GOT3 (cell line): ENCODE results near the gene WDR12.
A peak's percentile ranks its signal among the peaks of the same experiment; 100 is the strongest.
"Not testable (repeated sequence)": the region's sequence is repeated elsewhere in the genome, so short reads cannot be mapped to it uniquely, and the experiment has no call there.

Source experiments
- DNase-seq: peaks from one replicate; lab custom pipeline; 2025; ENCODE audit warnings: mixed read lengths; lab: John Stamatoyannopoulos, UW

WDR12 gene

DNA sequence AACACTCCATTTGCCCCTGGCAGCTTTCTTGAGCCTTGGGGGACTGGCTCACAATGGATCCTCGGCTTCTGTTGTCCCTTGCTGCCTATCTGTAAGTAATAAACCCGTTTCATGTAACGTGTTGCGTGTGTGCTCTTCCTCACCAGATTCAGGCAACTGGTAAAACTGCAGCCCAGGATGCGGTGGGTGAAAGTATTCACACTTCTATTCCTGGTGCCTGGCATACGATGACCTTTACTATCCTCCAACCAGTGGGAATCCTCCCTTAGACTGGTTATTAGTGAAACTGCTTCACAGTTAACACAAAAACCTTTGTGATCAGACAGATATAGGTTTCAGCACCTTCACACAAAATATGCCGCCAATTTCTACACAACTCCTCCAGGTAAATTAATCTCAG is 26.3 kb downstream of the WDR12 start:
- no peak for DNase-seq

GRCh38 chr2:202883987-202884675 is 27.3 kb downstream of the WDR12 start:
- DNase-seq: no peak

DNA sequence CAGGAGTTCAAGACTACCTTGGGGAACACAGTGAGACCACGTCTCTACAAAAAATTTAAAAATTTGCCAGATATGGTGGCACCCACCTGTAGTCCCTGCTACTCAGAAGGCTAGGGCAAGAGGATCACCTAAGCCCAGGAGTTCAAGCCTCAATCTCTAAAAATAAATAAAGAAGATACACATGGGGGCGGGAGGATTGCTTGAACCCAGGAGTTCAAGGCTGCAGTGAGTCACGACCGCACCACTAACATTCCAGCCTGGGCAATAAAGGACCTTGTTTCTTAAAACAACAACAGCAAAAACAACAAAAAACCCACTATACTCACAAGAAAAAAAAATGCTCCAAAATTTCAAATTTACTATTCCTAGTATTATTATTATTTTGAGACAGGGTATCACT is 29.9 kb downstream of the WDR12 start:
- DNase-seq: no peak

DNA sequence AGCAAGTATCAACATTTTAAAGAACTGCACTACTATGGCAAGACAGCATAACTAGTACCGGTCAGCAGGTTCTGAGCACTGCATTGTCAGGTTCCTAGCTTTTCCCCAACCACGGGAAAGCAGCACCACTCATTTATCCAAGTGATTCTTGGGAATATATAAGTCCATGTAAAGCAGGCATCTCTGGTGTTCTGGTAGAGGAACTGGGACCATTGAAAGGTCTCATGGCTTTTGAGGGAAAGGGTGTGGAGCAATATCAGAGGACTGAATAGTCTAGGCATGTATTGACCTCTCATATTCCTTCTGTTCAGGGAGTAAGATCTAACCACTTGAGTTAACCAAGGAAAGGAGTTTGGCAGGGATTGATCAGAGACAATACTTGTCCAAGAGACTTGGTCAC is 33.8 kb downstream of the WDR12 start:
- DNase-seq: no peak

- peak; percentile 37 for DNase-seq
Observed at GRCh38 chr2:202871300-202872141, 40.0 kb downstream of the WDR12 start, which contains the start of gene ICA1L. Gene ICA1L, minus strand, starts transcription at chr2:202871766. Its CDS starts 42,757 bp downstream, at chr2:202829009.

DNA sequence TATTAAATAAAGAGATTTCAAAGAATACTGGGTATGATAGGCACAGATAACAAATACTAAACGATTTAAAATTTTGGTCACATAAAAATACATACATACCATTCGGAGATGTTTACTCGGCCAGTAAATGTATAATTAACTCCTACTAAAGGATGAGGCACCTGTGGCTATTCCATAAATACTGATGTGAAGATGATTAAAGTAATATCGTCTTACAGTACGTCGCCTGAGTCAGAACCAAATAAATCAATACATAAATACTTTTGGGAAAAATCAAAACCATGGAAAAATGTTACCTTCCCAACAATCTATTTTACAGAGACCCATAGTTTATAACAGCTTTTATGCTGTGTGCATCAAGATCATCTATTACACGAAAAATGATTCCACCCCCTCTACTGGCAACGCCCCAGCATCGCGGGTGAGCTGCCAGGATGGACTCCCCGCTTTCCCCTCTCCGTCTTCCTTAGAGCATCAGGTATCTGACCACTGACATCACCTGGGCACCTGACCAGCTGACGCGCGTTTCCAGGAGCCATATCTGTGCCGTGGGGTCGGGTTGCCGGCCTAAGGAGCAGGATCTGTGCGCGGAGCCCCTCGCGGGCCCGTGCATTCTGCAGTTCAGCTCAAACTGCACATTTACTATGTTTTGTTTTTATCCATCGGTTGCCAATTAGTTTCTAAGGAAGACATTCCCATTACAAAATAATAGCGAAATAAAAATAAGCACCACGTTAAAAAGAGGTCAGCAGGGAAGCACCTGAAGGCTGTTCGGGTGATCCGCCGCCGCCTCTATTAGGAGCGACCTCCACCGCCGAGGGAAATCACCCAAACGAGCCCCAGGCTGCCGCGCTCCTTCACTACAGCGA is 40.8 kb downstream of the WDR12 start:
- DNase-seq: no peak

DNA sequence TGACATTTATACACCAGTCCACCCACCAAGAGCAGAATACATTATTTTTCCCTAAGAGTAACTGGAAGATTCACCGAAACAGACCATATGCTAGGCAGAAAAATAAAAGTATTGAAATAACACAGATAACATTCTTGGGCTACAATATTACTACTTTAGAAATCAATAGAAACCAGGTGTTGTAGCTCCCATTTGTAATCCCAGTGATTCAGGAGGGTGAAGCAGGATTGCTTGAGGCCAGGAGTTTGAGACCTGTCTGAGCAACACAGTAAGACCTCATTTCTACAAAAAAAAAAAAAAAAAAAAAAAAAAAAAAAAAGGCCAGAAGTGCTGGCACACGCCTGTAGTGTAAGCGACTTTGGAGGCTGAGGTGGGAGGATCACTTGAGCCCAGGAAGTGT is 49.5 kb downstream of the WDR12 start:
- DNase-seq: no peak

GRCh38 chr2:202858601-202859000 is 52.9 kb downstream of the WDR12 start:
- DNase-seq: no peak

DNA sequence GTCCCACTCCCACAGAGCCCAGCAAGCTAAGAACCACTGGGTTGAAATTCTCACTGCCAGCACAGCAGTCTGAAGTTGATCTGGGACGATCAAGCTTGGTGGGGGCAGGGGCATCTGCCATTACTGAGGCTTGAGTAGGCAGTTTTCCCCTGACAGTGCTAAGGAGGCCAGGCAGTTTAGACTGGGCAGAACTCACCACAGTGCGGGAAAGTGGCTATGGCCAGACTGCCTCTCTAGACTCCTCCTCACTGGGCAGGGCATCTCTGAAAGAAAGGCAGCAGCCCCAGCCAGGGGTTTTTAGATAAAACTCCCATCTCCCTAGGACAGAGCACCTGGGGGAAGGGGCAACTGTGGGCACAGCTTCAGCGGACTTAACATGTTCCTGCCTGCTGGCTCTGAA is 62.1 kb downstream of the WDR12 start:
- DNase-seq: not testable (repeated sequence)

GRCh38 chr2:202848813-202849212 is 62.7 kb downstream of the WDR12 start:
- DNase-seq: no peak

DNA sequence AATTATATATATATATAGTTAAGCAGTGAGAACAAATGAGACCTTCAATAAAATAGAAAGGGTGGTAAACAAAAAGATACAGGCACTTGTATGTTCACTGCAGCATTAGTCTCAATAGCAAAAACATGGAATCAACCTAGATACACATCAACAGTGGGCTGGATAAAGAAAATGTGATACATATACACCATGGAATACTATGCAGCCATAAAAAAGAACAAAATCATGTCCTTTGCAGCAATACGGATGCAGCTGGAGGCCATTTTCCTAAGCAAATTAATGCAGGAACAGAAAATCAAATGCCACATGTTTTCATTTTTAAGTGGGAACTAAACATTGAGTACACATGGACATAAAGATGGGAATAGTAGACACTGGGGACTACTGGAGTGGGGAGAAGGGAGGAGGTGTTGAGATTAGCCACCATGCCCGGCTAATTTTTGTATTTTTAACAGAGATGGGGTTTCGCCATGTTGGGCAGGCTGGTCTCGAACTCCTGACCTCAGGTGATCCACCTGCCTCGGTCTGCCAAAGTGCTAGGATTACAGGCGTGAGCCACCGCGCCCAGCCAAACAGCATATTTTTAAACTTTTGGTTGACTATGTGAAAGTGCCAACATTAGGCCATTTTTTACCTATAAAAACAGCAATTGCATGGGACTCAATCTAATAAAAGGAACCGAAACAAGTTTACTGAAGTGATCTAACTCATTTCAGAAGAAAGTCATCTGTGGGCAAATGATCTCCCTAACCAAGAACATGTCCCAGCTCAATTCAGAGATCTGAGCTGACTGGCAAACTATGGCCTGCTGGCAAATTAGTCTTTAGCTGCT is 63.6 kb downstream of the WDR12 start:
- no peak for DNase-seq

- DNase-seq: no peak
Observed at GRCh38 chr2:202844656-202845055, 66.8 kb downstream of the WDR12 start.

DNA sequence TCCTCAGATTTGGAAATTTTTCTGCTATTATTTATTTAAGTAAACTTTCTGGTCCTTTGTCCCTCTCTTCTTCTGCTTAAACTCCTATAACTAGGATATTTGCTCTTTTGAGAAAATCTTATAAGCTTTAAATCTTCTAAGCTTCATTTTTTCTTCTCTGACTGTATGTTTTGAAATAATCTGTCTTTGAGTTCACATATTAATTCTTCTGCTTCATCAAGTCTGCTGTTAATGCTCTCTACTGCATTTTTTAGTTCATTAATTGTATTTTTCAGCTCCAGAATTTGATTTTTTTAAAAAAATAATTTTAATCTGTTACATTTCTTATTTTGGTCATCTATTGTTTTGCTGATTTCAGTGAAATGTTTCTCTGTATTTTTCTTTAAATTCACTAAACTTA is 68.8 kb downstream of the WDR12 start:
- DNase-seq: no peak

- DNase-seq: no peak
Observed at GRCh38 chr2:202841090-202841867, 70.2 kb downstream of the WDR12 start.

DNA sequence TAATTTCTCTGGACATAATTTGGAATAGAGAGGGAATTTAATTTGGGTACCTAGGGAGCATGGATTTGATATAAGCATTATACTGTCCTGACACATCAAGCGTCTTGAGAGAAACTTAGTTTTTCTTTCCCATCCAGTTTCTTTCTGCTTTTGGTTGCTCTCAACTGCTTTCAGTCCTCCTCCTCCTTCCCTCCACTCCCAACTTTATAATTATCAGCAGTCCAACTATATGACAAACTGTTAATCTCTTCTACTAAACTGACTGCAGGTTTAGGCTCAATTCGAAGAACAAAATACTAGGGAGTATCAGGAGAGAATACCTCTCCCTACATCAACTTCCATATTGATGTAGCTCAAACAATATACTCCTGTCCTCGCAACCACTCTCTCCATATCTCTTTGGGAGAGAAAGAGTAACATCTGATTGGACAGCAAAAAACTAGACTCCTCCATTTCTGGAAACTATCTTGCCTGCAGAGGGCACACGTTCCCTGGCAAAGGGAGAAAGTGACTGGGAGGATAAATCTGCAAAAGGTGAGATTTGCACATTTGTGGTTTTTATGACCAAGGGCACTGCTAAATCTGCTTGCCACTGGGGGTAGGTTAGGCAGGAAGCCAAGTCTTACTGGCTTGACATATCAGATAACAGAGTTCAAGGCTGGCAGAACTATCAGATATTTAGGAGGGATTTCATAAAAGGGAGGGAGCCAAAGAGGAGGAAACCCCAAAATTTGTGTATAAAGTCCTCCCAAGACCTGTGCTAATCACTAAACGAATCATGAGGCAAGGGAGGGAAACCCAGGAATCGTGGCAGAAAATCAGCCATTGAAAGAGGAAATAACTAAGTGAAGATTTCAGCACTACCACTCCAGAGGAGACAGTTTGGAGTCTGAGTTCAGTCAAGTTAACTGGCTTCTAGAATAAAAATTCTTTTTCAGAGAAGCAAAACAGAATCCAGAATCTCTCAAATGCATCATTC is 79.9 kb downstream of the WDR12 start:
- DNase-seq: no peak

- DNase-seq: no peak
Observed at GRCh38 chr2:202824901-202825300, 86.6 kb downstream of the WDR12 start.
